H1 (cell line): ENCODE data around the gene TTC21A. TPM values are rescaled to one million over a fixed set of nuclear protein-coding genes. Genes with fewer than 3 reads are reported as not detected.
A peak's percentile ranks its signal among the peaks of the same experiment; 100 is the strongest.

Experiments used
- CTCF ChIA-PET: fragments of 300-600 bp; sonication (Branson Sonifier 250); formaldehyde crosslinking; loops from one replicate; lab custom pipeline; 2021; ENCODE audit not compliant: partially characterized antibody; lab: Charles Lee
- POLR2A ChIA-PET: fragments of 300-600 bp; sonication (Branson Sonifier 250); formaldehyde crosslinking; loops from one replicate; lab custom pipeline; 2021; ENCODE audit warnings: inconsistent platforms; ENCODE audit not compliant: partially characterized antibody; lab: Charles Lee
- DNase-seq, 2 experiments: peaks; one replicate each; pipeline versions ENCODE4 v3.0.0 to v3.0.0-alpha.2; 2010 to 2022; ENCODE audit warnings: low spot score in 2 of 2, low read depth in 1 of 2, mixed read lengths in 1 of 2
- FAIRE-seq: peaks from 2 replicates; lab custom pipeline; 2011; peaks lifted over from hg19 to GRCh38; lab: Jason Lieb, UNC
- H2AFZ ChIP-seq: 2 replicates; pipeline ENCODE4 v1.8.1; 2012; ENCODE audit warnings: low read length, inconsistent platforms
- H2AK5ac ChIP-seq: 2 replicates; pipeline ENCODE4 v1.6.1; 2013; ENCODE audit warnings: low read depth, low read length
- H2BK120ac ChIP-seq: replicated peaks from 2 replicates; pipeline ENCODE3; 2013; ENCODE audit warnings: low read depth, low read length, inconsistent platforms
- H2BK12ac ChIP-seq: 2 replicates; pipeline ENCODE4 v1.6.1; 2013; ENCODE audit warnings: low read depth, low read length
- H2BK15ac ChIP-seq: 2 replicates; pipeline ENCODE4 v1.6.1; 2013; ENCODE audit warnings: low read length
- H2BK20ac ChIP-seq: 2 replicates; pipeline ENCODE4 v1.6.1; 2013; ENCODE audit warnings: low read length
- H2BK5ac ChIP-seq: 2 replicates; pipeline ENCODE4 v1.6.1; 2013; ENCODE audit warnings: low read depth, low read length
- H3K14ac ChIP-seq: 2 replicates; pipeline ENCODE4 v1.6.1; 2013; ENCODE audit warnings: inconsistent platforms; ENCODE audit not compliant: insufficient read length
- H3K18ac ChIP-seq: 2 replicates; pipeline ENCODE4 v1.6.1; 2013; ENCODE audit warnings: low read length; ENCODE audit errors: extremely low read depth
- H3K23ac ChIP-seq: 2 replicates; pipeline ENCODE4 v1.6.1; 2013; ENCODE audit warnings: inconsistent platforms; ENCODE audit not compliant: insufficient read length
- H3K23me2 ChIP-seq: 2 replicates; pipeline ENCODE4 v1.6.1; 2013; ENCODE audit warnings: low read depth, low read length
- H3K27ac ChIP-seq: 2 replicates; pipeline ENCODE4 v1.6.1; 2011; ENCODE audit warnings: low read depth, low read length, inconsistent platforms
- H3K27me3 ChIP-seq, 4 experiments: replicated peaks in 1 of 4; 1 replicate in 1 of 4; 2 replicates in 3 of 4; pipeline versions ENCODE4 v1.6.1 to v1.8.1; 2011 to 2013; ENCODE audit warnings: low read length in 3 of 4, mild to moderate bottlenecking in 3 of 4, inconsistent platforms in 2 of 4, mixed read lengths in 2 of 4, moderate library complexity in 1 of 4; ENCODE audit not compliant: control insufficient read depth in 3 of 4, insufficient read depth in 3 of 4; ENCODE audit errors: extremely low read depth in 1 of 4
- H3K36me3 ChIP-seq, 4 experiments: 2 replicates each; pipeline versions ENCODE4 v1.6.1 to v1.8.1; 2011 to 2013; ENCODE audit warnings: mild to moderate bottlenecking in 4 of 4, low read length in 3 of 4, moderate library complexity in 2 of 4, control low read depth in 1 of 4, inconsistent platforms in 1 of 4; ENCODE audit not compliant: insufficient read depth in 4 of 4, control insufficient read depth in 2 of 4
- H3K4ac ChIP-seq: replicated peaks from 2 replicates; pipeline ENCODE3; 2013; ENCODE audit warnings: low read length, low read depth, mixed read lengths, inconsistent platforms; ENCODE audit not compliant: insufficient read length
- H3K4me1 ChIP-seq, 4 experiments: replicated peaks in 1 of 4; 1 replicate in 1 of 4; 2 replicates in 3 of 4; pipeline versions ENCODE4 v1.6.1 to v1.8.1; 2011 to 2013; ENCODE audit warnings: low read length in 3 of 4, inconsistent platforms in 2 of 4, mixed read lengths in 1 of 4; ENCODE audit not compliant: insufficient read depth in 4 of 4, control insufficient read depth in 3 of 4
- H3K4me2 ChIP-seq, 2 experiments: 2 replicates each; pipeline versions ENCODE4 v1.6.1 to v1.8.1; 2011 to 2013; ENCODE audit warnings: low read depth in 2 of 2, low read length in 2 of 2, control low read depth in 1 of 2, inconsistent platforms in 1 of 2, mild to moderate bottlenecking in 1 of 2; ENCODE audit not compliant: insufficient read depth in 1 of 2
- H3K4me3 ChIP-seq, 4 experiments: fragments of 200-600, 300-600 bp in 1 of 4; sonication (generic), shearing (Covaris generic), sonication (Bioruptor Twin) in 1 of 4; 2 replicates each; pipeline versions ENCODE4 v1.5.1 to v1.8.1; 2011 to 2016; ENCODE audit warnings: low read length in 4 of 4, low read depth in 3 of 4, control low read depth in 2 of 4, inconsistent platforms in 2 of 4, mild to moderate bottlenecking in 2 of 4, mixed read lengths in 1 of 4, moderate library complexity in 1 of 4; ENCODE audit not compliant: insufficient read depth in 2 of 4; ENCODE audit errors: extremely low read depth in 1 of 4
- H3K56ac ChIP-seq: replicated peaks from 2 replicates; pipeline ENCODE3; 2013; ENCODE audit warnings: low read depth, mild to moderate bottlenecking, mixed read lengths, low read length, inconsistent platforms; ENCODE audit not compliant: insufficient read length
- H3K79me1 ChIP-seq: 2 replicates; pipeline ENCODE4 v1.6.1; 2013; ENCODE audit warnings: low read depth, low read length, control low read depth
- H3K79me2 ChIP-seq, 2 experiments: 2 replicates each; pipeline versions ENCODE4 v1.6.1 to v1.8.1; 2012 to 2013; ENCODE audit warnings: low read length in 2 of 2, mild to moderate bottlenecking in 2 of 2, inconsistent platforms in 1 of 2; ENCODE audit not compliant: insufficient read depth in 2 of 2, control insufficient read depth in 1 of 2
- H3K9ac ChIP-seq, 4 experiments: replicated peaks in 1 of 4; 1 replicate in 1 of 4; 2 replicates in 3 of 4; pipeline versions ENCODE4 v1.6.1 to v1.8.1; 2011 to 2013; ENCODE audit warnings: low read depth in 3 of 4, low read length in 3 of 4, control low read depth in 2 of 4, mild to moderate bottlenecking in 2 of 4, moderate library complexity in 2 of 4, inconsistent platforms in 1 of 4; ENCODE audit errors: extremely low read depth in 1 of 4
- H3K9me3 ChIP-seq, 2 experiments: 2 replicates each; pipeline versions ENCODE4 v1.6.1 to v1.8.1; 2012 to 2013; ENCODE audit warnings: mild to moderate bottlenecking in 2 of 2, moderate library complexity in 2 of 2, control low read depth in 1 of 2, inconsistent platforms in 1 of 2, low read depth in 1 of 2, low read length in 1 of 2, mixed read lengths in 1 of 2; ENCODE audit not compliant: insufficient read depth in 2 of 2
- H4K20me1 ChIP-seq, 2 experiments: replicated peaks in 1 of 2; 2 replicates each; pipeline versions ENCODE3 to v1.8.1; 2011 to 2013; ENCODE audit warnings: inconsistent platforms in 2 of 2, low read length in 2 of 2, mild to moderate bottlenecking in 1 of 2; ENCODE audit not compliant: insufficient read depth in 2 of 2, control insufficient read depth in 1 of 2
- H4K5ac ChIP-seq: 2 replicates; pipeline ENCODE4 v1.6.1; 2013; ENCODE audit warnings: low read length, low read depth, mixed read lengths, inconsistent platforms; ENCODE audit not compliant: insufficient read length
- H4K8ac ChIP-seq: 2 replicates; pipeline ENCODE4 v1.8.0; 2013; ENCODE audit warnings: mild to moderate bottlenecking, moderate library complexity, low read length, inconsistent platforms; ENCODE audit not compliant: insufficient read depth; ENCODE audit errors: extremely low read depth
- H4K91ac ChIP-seq: replicated peaks from 2 replicates; pipeline ENCODE3; 2013; ENCODE audit warnings: low read length, mixed read lengths, inconsistent platforms; ENCODE audit not compliant: insufficient read length
- ATF3 ChIP-seq: IDR thresholded peaks from 2 replicates; pipeline ENCODE4 v1.6.1; 2011; ENCODE audit warnings: low read depth, mild to moderate bottlenecking, low read length; ENCODE audit not compliant: insufficient read depth
- CHD2 ChIP-seq: IDR thresholded peaks from 2 replicates; pipeline ENCODE4 v1.6.1; 2012; ENCODE audit warnings: low read length, improper control_type of control experiment
- FOSL1 ChIP-seq: IDR thresholded peaks from 2 replicates; pipeline ENCODE4 v1.6.1; 2011; ENCODE audit warnings: mild to moderate bottlenecking, low read depth, low read length, moderate library complexity; ENCODE audit not compliant: insufficient read depth
- GABPA ChIP-seq: IDR thresholded peaks from 2 replicates; pipeline ENCODE4 v1.6.1; 2011; ENCODE audit warnings: mild to moderate bottlenecking, low read length, moderate library complexity, borderline replicate concordance; ENCODE audit not compliant: insufficient read depth
- RAD21 ChIP-seq, 2 experiments: IDR thresholded peaks in 1 of 2; conservative IDR thresholded peaks in 1 of 2; 2 replicates each; pipeline ENCODE4 v1.6.1; 2011; ENCODE audit warnings: low read depth in 2 of 2, low read length in 2 of 2, improper control_type of control experiment in 1 of 2, inconsistent platforms in 1 of 2, mild to moderate bottlenecking in 1 of 2, moderate library complexity in 1 of 2
- SIX5 ChIP-seq: IDR thresholded peaks from 2 replicates; pipeline ENCODE4 v1.6.1; 2011; ENCODE audit warnings: mild to moderate bottlenecking, low read depth, low read length
- SP4 ChIP-seq: IDR thresholded peaks from 2 replicates; pipeline ENCODE4 v1.6.1; 2012; ENCODE audit warnings: low read length, inconsistent platforms
- TAF1 ChIP-seq: IDR thresholded peaks from 2 replicates; pipeline ENCODE4 v1.6.1; 2011; ENCODE audit warnings: mild to moderate bottlenecking, low read depth, low read length
- WGBS, 2 experiments: shearing (Covaris generic) in 1 of 2; methylation state at CpG; one replicate each; pipeline versions ENCODE4 v1.1.6 to v1.1.7; 2013 to 2015; ENCODE audit warnings: low lambda C conversion rate in 2 of 2, mixed read lengths in 2 of 2, inconsistent platforms in 1 of 2, low coverage in 1 of 2, missing lambda C conversion rate in 1 of 2; ENCODE audit not compliant: insufficient replicate concordance in 2 of 2, insufficient coverage in 1 of 2, insufficient read length in 1 of 2; ENCODE audit errors: extremely low coverage in 1 of 2, missing lambda C conversion rate in 1 of 2; 5-methylcytosine and 5-hydroxymethylcytosine counted together
- polyA plus RNA-seq, 7 experiments: library from polyadenylated mRNA; depleted of rRNA in 3 of 7; stranded (reverse) in 5 of 7; unstranded in 2 of 7; fragments of >200 nt in 5 of 7; fragments of 200-250 nt in 2 of 7; gene quantifications; 1 replicate in 5 of 7; 2 replicates in 1 of 7; 4 replicates in 1 of 7; pipeline versions ENCODE4 v1.2.1 to v1.2.3, GENCODE V29; 2011 to 2013; ENCODE audit warnings: missing spikeins in 2 of 7, mixed read lengths in 2 of 7
- total RNA-seq: library from RNA; stranded (reverse); fragmentation: NEBNext Ultra II Directional; extraction: Animal tissue kit (Norgen Biotek cat#: 25700); gene quantifications from 2 replicates; pipeline ENCODE4 v1.2.1, GENCODE V29; 2021

TTC21A gene
- total and polyA plus RNA-seq, 2 of the 8 experiments (the other 6 are each of a cell fraction or from before 2014, with no cell fraction given) = 2.3 to 2.8 TPM

GRCh38 chr3:39104961-39105686, 2.4 kb upstream of the TTC21A start:
- Histone ChIP-seq H3K79me1 (peaks cover 6% of the 10 kb centered on the region; the same call in 1 of the 2 replicates), H3K79me2 (no peaks in the 10 kb centered on the region), H3K9me3 (no peaks in the 10 kb centered on the region; a peak in 1 of 4 replicates), H2BK120ac (no peak overlapping the region), H3K9ac (no peak overlapping the region), H4K91ac (no peak overlapping the region), H3K4me2 (no peak overlapping the region), H3K27ac (no peak overlapping the region), H4K8ac (no peak overlapping the region), H3K4me1 (no peaks in the 10 kb centered on the region; a peak in 2 of 7 replicates), H3K56ac (no peak overlapping the region), H3K14ac (no peak overlapping the region), H2AK5ac (peak overlapping the region; percentile 33; the same call in 1 of the 2 replicates), H3K18ac (no peak overlapping the region), H2BK5ac (no peak overlapping the region), H2AFZ (no peak overlapping the region), H3K4me3 (no peak overlapping the region), H2BK12ac (no peak overlapping the region), H2BK20ac (no peak overlapping the region), H4K20me1 (peaks cover 0 to 12% of the 10 kb centered on the region in 2 experiments), H3K23ac (no peak overlapping the region), H3K4ac (no peak overlapping the region), H3K36me3 (no peaks in the 10 kb centered on the region; a peak in 1 of 8 replicates), H4K5ac (no peak overlapping the region), H3K27me3 (peaks cover 0 to 8% (median 3%) of the 10 kb centered on the region in 4 experiments; a peak in 2 of 7 replicates), H3K23me2 (peaks cover 12% of the 10 kb centered on the region; the same call in 1 of the 2 replicates), H2BK15ac (no peak overlapping the region)
- FAIRE-seq (no peak), DNase-seq (no peak)
- ChIA-PET CTCF (interaction anchor here (0.7 to 10.4 kb wide), 16 partner anchors 8 to 191 kb away, joined by 3 to 106 read pairs (median 5); no protein-coding TSS in a partner anchor), POLR2A (interaction anchor here (0.9 to 2.5 kb wide), 4 partner anchors 12 to 1611 kb away, joined by 3 to 8 read pairs (median 5); no protein-coding TSS in a partner anchor)
- 78% methylated on average over 7 of the region's 7 CpGs; no CpG with 5 or more reads in 1 of the 2 experiments for WGBS, 2 experiments
- TF ChIP-seq TAF1 (no peak), GABPA (no peak), SIX5 (no peak), RAD21 (IDR thresholded peaks at IDR 0.05 in 1 of 2, conservative IDR thresholded peaks at IDR 0.05 in 1 of 2; ENCODE audit: low read depth in 2 of 2, low read length in 2 of 2) (no peak), SP4 (no peak), CHD2 (no peak), ATF3 (no peak), FOSL1 (no peak)
